ENCODE results near the gene SLC36A1.
A peak's percentile ranks its signal among the peaks of the same experiment; 100 is the strongest.
"Not testable (repeated sequence)": the region's sequence is repeated elsewhere in the genome, so short reads cannot be mapped to it uniquely, and the experiment has no call there.

Gene SLC36A1

DNA sequence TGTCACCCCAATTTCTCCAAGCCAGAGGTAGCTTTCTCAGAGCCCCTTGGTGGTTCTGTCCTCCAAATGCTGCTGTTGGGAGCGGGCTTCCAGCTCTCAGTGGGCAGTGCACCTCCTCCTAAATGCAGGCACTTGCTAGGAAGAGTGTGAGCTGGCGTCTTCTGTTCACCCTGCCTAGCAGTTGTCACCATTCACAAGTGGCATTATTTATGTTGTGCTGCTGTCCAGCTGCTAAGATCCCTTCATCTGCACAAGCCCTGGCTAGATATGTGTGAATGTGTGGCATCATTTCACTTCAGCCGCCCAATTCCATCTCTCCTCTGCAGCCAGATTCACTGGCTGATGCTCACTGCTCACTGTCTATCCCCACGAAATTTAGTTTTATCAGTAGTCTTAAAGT lies 43.7 kb downstream of the SLC36A1 start:
- DNase-seq = no peak

DNA sequence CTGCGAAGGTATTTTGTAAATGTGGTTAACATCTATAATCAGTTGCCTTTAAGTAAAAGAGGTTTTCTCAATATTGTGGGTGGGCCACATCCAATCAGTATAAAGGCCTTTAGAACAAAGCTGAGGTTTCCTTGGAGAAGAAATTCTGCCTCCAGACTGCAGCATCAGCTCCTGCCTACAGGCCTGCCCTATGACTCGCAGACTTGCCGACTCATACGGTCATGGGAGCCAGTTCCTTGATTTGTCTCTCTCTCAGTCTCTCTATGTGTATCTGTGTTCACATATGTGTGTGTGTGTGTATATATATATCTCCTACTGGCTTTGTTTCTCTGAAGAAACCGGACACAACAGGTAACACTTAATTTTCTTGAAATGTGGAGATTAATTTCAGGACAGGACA lies 45.3 kb downstream of the SLC36A1 start:
- no peak for DNase-seq

DNA sequence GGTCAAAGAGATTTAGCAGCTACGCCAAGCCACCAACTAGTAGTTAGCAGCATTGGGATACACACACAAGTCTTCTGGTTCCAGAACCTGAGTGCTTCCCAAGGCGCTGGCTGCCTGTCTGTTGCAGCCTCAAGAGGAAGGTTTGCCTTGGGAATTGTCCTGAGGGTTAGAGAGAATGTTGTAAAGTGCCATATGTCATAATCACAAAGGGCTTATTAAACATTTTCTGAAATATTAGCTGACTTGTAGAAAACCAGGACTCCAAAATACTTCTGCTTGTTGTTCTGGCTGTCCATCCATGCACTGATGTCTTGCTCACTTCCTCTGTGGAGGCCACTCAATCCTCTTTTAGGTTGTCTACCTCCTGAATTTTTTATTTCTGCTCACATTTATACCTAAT lies 46.3 kb downstream of the SLC36A1 start:
- DNase-seq = no peak

DNA sequence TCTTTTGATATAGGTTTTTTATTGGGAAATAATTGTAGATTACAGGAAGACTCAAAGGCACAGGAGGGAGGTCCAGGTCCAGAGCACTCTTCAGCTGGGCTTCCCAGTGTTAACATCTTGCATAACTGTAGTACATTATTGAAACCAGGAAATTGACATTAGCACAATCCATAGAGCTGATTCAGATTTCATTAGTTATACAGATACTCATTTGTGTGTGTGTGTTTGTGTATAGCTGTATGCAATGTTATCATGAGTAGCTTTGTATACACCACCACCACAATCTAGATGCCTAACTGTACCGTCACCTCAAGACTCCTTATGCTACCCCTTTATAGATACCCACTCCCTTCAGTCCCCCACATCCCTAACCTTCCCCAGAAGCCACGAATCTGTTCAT lies 47.9 kb downstream of the SLC36A1 start:
- DNase-seq = no peak

DNA sequence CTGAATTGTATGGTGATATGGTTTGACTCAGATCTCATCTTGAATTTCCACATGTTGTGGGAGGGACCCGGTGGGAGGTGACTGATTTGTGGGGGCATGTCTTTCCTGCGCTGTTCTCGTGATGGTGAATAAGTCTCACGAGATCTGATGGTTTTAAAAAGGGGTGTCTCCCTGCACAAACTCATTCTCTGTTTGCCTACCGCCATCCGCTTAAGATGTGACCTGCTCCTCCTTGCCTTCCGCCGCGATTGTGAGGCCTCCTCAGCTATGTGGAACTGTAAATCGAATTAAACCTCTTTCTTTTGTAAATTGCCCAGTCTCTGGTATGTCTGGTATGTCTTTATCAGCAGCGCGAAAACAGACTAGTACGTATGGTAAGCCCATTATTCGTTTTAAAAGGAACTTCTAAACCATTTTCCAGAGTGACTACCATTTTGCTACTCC lies 48.7 kb downstream of the SLC36A1 start:
- DNase-seq = no peak

DNA sequence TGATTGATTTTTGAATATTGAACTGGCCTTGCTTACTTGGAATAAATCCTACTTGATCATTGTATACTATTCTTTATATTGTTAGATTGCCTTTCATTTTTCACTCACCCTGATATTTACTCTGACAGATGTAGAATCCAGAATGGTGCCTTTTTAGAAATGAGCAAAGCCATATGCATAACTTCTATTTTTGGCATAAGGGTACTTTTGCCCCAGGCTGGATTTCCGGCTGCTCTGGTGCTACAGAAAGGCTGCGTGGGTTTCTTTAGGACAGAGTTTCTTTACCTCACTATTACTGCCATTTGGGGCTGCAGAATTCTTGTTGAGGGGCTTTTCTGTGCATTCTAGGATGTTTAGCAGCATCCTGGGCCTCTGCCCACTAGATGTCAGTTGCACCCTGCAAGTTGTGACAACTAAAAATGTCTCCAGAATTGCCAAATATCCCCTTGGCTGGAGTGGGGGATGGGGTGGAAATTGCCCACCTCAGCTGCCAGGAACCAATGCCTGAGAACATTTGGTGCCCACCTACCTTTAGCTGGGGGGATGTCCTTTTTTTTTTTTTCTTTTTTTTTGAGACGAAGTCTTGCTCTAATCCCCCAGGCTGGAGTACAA lies 50.1 kb downstream of the SLC36A1 start:
- DNase-seq = no peak

DNA sequence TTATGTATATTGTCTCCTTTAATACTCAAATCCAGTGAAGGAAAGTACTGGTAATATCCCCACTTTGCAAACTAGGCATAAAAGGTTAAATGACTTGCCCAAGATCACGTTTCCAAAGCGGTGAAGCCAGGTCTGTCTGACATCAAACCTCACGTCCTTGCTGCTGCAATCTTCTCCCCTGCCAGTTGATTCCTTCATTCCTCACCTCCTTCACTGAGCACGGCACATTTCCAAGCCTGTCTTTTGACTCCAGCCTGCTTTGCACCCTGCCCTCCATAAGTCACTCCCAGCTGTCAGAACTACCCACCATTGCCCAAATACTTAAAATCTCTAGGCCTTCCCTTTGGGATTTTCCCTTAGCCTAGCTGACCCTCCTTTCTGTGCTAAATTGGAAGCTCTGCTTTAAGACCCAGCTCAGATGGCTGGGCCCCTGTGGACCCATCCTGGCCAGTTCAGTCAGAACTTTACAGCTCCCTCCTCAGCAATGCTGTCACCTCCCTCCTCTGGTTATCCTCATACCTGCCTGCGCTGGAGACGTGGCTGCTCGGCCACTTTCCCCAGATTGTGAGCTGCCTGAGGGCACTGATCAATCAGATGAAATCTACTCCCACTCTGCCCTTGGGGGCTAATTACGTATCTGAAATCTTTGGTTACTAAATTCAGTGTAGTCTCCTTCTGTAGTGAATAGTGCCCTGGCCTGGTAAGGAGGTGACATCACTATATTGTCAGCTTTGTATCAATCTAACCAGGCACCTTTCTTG lies 51.2 kb downstream of the SLC36A1 start:
- DNase-seq = no peak

DNA sequence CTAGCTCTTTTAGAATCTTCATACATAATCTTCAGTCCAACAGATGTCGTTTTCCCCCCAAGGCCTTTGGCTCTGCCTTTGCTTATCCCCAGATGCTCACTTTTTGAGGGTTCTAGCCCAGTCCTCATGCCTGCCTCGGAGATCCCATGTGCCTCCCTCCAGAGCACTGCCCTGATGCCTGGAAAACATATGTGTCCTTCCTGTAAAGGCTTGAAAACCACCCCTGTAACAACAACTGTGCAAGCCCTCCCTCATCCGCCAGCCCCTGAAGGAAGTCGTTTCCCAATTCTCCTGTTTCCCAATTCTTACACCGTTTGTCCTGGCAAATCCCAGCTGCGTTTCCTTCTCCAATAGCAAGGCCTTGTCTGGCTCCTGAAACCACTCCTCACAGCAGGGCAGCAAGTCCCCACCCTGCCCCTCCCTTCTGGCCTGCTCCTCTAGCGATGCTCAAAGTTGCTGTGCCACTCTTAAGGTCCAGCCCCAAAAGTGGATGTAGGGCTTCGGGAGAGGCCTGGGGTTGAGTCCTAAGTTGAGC lies 52.2 kb downstream of the SLC36A1 start:
- no peak for DNase-seq

DNA sequence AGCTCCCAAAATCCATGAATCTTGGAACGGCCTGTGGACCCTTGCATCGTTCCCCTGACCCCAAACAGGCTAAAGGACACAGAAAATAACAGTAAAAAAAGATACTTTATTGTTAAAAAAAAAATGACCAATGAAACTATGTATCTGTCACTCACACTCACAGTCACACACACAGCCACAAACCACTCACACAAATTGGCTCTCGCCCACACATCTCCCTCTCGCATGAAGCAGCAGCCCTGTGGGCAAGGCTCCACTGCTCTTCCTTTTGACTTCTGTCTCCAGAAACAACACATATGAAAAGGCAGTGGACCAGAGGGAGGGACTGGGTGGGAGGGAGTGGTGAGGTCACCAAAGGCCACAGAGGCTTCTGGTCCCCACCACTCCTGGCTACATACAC lies 56.6 kb downstream of the SLC36A1 start:
- DNase-seq = no peak

DNA sequence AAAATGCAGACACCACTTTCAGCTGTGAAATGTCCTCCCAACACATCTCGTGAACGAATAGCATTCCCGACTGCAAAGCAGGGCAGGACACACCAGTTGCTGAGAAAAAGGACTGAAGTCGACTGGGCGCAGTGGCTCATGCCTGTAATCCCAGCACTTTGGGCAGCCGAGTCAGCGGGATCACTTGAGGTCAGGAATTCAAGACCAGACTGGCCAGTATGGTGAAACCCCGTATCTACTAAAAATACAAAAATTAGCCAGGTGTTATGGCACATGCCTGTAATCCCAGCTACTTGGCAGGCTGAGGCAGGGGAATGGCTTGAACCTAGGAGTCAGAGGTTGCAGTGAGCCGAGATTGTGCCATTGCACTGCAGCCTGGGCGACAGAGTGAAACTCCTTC lies 60.9 kb downstream of the SLC36A1 start:
- DNase-seq = not testable (repeated sequence)

DNA sequence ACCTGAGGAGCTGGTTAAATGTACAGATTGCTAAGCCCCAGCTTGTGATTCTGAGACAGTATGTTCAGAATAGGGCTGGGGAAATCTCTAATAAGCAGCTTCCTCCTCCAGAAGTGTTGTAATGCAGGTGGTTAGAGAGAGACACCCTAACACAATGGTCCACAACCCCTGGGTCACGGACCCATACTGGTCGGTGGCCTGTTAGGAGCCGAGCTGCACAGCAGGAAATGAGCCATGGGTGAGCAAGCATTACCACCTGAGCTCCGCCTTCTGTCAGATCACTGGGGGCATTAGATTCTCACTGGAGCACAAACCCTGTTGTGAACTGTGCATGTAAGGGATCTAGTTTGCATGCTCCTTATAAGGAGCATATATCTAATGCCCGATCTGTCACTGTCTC lies 61.8 kb downstream of the SLC36A1 start:
- DNase-seq = peak; percentile 38

DNA sequence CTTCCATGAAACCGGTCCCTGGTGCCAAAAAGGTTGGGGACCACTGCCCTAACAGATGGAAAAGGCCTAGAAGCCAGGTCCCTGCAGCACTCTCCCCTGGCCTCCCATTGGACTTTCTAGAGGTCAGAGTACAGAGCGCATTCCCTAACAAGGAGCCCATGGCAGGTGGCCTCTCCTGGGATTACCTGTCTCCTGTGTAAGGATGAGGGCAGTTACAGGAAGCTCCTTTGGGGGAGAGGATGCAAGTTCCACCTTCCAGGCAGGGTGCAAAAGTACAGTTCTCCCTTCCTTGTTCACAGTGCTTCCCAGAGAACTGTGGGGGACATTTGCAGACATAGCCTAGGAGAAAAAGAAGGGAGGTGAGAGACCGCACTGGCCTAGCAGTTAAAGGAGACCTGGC lies 62.4 kb downstream of the SLC36A1 start:
- no peak for DNase-seq

DNA sequence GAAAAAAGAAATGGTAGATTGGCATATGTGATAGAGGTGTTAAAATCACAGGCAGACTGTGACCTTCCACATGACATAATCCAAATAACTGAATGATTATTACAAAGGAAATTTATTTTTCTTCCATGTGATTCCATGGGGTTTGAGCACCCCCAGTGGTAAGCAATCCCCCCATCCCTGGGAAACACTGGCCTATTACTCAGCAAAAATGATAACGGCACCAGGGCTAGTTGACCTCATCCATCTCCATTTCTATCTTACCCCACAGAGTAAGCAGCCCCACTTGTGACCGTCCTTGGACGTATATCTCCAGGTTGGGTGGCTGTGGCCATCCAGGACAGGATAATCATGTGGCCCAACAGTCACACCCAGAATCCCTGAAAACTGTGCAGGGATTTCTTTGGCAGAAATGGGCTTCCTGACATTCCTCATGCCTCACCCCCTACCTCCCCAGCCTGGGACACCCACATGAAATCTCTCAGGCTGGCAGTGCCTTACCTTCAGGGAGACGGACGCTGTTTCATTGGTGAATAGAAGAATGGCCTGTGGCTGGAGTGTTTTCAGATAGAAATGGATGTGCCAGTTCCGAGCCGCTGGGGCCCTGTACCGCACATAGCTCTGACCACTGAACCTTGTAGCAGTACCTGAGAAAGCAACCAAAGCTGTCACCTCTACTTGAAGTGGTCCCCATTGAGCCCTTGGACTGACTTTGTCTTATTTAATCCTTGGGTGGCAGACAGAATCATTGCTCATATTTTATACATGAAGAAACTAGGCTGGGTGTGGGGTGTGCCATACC lies 69.9 kb downstream of the SLC36A1 start:
- no peak for DNase-seq

DNA sequence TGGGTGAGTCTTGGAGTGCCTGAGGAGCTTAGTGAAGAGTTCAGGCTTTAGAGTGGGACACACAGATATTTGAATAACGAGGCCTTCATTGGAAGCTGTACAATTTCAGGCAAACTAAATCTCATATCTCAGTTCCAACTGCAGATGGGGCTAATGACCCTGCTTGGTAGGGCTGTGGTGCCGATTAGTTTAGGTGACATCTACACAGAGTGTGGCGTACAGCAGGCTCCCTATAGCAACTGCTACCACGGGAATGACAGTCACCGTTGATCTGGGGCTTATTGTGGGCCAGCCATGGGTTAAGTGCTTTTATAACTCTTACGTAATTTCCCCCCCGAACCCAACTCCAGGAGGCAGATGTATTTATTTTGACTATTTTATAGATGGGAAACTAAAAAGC lies 72.9 kb downstream of the SLC36A1 start:
- DNase-seq = peak; percentile 30

DNA sequence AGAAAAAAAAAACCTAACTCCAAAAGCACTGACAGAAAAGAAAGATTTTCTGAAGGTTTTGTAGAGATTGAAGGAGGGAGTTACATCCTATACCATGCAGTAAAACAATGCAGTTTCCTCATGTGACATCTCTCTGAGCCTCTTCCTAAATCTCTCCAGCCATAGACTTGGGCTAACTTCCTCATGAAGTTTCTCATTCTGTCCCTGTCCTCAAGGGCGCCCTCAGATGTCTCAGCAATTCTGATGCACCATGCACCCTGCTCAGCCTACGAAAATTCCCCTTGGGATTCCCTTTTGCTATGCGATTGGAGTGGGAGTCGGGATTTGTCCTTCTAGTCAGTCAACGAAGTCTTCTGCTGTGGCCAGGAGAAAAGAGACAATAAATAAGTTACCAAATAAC lies 74.8 kb downstream of the SLC36A1 start:
- no peak for DNase-seq

DNA sequence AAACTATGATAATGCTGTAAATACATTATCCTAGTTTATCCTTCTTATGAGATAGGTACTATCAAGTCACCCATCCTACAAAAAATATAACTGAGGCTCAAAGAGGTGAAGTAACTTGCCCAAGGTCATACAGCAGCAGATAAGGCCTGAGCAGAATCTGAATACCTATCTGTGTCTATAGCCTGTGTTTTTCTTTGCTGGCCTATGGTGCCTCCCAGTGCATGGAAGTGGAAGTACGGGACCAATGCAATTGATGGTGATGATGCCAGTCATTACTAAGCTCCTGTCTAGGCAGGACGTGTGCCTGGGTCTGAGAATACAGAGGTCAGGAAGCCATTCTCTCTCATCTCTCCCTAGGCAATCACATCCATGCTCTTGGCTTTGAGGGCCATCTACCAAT lies 75.9 kb downstream of the SLC36A1 start:
- peak; percentile 37 for DNase-seq

DNA sequence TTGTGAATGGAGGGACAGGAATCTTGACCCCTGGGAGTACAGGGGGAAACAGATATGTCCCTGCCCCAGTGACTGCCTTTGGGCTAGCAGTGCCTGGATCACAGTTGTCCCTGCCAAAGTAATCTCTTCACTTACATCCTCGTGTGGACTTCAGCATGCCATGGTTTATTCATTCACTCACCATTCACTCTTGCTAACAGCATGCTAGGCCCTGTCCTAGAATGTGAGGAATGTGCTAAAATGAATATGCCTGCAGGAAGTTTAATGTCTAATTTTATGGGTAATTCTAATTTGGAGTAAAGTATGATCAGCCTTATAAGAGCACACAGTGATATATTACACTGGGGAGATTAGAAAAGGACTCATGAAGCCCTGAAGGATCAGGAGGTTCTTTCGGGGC lies 80.8 kb downstream of the SLC36A1 start:
- DNase-seq = no peak

DNA sequence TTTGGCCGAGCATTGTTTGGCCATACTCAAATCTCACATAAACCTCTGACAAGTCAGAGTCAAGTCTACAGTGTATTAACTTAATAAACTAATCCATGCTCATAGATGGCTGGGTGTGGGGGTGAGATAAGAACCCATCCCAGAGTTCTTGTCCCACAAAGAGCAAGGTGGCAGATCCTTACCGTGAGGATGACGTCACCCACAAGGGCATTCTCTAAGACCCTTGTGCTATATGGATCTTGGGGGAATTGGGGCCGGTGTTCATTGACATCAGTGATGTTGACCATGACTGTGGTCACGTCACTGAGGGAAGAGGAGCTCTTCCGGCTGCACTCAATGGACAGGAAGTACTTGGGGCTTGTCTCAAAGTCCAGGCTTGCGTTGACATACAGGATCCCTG lies 81.6 kb downstream of the SLC36A1 start:
- DNase-seq = no peak

DNA sequence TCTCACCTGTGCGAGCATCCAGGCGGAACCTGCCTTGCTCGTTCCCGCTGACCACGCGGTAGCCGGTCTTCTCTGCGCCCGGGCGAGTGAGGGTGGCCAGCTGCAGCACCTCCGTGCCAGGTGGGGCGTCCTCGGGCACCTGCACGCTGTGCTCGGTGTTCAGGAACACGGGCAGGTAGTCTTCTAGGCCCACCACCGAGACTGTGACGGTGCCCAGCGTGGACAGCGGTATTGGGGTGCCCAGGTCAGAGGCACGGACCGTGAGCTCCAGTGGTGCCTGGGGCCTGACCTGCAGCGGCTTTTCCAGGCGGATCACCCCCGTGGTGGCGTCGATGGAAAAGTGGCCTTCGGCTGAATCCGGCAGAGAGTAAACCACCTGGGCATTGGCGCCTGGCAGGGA lies 84.2 kb downstream of the SLC36A1 start:
- DNase-seq = no peak

DNA sequence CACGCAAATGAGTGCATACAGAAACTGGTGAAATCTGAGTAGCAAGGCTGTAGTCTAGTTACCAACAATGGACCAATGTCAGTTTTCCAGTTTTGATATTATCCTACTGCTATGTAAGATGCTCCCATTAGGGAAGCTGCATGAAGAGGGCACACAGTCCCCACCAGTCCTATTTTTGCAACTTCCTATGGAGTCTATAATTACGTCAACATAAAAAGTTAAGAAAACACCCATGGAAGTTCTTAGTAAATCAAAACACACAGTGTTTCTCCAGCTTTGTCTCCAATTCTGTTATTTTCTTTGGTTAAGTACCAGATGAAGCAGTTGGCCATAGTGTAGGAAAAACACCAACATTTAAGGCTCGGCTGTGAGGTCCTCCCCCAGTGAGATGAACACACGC lies 85.0 kb downstream of the SLC36A1 start:
- no peak for DNase-seq

DNA sequence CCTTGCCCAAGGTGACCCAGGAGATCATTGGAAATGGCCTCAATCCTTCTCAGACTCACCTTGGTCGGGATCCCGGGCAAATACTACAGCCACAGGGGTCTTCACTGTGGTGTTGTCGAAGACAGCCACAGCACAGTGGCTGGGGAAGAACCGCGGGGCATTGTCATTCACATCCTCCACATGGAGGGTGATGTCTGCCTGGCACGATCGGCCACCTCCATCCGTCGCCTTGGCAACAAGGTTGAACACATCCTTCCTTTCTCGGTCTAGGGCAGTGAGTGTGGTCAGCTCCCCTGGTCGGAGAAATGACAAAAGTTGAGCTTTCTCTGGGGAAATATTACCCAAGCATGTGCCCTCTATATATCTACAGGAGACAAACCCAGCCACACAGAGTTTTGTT lies 86.9 kb downstream of the SLC36A1 start:
- no peak for DNase-seq

DNA sequence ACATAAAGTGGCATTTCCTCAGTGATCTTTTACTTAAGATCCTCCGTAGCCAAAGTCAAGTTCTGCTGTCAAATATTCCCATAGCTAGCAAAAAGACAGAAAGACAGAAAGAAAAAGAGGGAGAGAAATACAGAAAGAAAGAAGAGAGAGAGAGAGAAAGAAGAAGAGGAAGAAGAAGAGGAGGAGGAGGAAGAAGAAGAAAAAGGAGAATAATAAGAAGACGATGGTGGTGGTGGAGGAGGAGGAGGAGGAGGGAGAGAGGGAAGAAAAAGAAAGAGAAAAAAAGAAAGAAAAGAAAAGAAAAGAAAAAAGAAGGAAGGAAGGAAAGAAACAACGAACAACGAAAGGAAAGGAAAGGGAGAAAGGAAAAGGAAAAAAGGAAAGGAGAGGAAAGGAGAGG lies 89.6 kb downstream of the SLC36A1 start:
- no peak for DNase-seq

DNA sequence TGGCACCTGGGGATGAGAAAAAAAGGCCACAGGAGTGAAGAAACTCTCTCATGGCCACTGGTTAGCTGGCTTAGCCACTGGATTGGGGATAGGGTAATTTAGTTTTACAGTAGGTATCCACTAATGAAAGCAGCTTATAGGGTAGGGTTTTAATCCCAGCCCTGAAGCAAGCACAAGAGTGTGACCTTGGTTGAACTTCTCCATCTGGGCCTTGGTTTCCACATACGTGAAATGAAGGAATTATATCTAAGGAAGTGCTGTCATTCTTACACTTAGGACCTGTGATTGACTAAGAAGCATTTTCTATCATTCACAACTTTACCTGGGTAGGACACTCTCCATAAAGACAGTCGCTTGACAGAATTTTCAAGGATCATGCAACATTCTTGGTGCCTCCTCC lies 94.2 kb downstream of the SLC36A1 start:
- no peak for DNase-seq

Measured in eye (tissue), 1 donor.